Measurements from ENCODE around the gene CSTF2T.

Gene CSTF2T, protein sequence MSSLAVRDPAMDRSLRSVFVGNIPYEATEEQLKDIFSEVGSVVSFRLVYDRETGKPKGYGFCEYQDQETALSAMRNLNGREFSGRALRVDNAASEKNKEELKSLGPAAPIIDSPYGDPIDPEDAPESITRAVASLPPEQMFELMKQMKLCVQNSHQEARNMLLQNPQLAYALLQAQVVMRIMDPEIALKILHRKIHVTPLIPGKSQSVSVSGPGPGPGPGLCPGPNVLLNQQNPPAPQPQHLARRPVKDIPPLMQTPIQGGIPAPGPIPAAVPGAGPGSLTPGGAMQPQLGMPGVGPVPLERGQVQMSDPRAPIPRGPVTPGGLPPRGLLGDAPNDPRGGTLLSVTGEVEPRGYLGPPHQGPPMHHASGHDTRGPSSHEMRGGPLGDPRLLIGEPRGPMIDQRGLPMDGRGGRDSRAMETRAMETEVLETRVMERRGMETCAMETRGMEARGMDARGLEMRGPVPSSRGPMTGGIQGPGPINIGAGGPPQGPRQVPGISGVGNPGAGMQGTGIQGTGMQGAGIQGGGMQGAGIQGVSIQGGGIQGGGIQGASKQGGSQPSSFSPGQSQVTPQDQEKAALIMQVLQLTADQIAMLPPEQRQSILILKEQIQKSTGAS

DNA sequence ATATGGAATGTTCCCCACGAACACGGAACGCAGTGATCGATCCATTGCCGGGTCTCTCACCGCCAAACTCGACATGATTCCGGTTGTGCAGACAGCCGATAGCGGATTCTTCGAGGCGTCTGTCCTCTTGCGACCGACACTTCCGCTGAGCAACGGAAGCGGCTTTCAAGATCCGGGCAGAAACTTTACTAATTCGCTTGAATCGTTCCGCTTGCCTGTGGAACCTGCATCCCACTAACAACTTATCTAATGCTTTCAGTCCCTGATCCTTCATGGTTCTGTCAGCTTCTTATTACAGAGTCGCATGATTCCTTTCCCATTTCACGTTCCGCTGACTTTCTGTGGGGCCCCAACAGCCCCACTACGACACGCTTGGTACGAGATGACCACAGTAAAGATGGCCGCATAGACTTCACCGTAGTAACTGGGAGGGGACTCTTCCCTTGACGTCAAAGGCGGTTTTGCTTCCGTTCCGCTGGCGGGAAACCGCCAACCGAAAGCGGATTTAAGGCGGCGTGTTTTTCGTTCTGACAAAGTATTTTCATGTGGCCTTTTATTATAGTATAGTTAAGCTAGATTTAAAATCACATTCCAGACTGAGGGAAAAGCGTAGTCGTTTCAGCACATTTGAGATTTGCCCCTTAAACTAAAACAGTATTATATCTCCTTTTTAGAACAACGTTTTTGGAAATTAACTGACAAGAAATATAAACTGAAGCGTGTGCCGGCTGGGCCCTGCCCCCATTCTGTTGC is at the start of gene CSTF2T:
CSTF2T (minus strand) TSS at position 121 of the 753 bp plus-strand sequence; CDS start at position 75, 46 bp downstream.
- TF ChIP-seq, protein P1, sequence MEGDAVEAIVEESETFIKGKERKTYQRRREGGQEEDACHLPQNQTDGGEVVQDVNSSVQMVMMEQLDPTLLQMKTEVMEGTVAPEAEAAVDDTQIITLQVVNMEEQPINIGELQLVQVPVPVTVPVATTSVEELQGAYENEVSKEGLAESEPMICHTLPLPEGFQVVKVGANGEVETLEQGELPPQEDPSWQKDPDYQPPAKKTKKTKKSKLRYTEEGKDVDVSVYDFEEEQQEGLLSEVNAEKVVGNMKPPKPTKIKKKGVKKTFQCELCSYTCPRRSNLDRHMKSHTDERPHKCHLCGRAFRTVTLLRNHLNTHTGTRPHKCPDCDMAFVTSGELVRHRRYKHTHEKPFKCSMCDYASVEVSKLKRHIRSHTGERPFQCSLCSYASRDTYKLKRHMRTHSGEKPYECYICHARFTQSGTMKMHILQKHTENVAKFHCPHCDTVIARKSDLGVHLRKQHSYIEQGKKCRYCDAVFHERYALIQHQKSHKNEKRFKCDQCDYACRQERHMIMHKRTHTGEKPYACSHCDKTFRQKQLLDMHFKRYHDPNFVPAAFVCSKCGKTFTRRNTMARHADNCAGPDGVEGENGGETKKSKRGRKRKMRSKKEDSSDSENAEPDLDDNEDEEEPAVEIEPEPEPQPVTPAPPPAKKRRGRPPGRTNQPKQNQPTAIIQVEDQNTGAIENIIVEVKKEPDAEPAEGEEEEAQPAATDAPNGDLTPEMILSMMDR (IDR thresholded peaks at IDR 0.05; ENCODE audit: low read depth, low read length, missing control alignments) = no peak
- peak; percentile 90 for DNase-seq (ENCODE audit: extremely low read depth, low read depth)
- peak within 1 kb of the TSS; percentile 86 for H3K4me3 ChIP-seq (replicated peaks; ENCODE audit: low read depth, low read length)

DNA sequence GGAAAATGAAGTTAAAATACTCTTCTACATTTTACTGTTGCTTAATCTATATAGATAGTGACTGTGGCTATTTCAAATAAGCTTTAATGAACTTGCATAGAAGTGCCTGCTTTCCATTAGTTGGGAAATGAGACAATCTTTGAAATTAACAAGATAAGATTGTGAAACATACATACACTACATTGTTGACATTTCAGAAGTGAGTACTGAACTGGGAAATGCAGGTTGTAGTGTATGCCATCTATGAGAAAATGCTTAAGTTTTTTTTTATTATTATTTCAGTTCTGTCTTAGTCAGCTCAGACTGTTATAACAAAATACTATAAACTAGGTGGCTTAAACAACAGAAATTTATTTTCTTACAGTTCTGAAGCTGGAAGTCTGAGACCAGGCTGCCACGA is 49.6 kb upstream of the CSTF2T start:
- no peak overlapping the region for H3K4me3 ChIP-seq (replicated peaks; ENCODE audit: low read depth, low read length)
- TF ChIP-seq, protein P1 (IDR thresholded peaks at IDR 0.05; ENCODE audit: low read depth, low read length, missing control alignments) = no peak
- no peak for DNase-seq (ENCODE audit: extremely low read depth, low read depth)

DNA sequence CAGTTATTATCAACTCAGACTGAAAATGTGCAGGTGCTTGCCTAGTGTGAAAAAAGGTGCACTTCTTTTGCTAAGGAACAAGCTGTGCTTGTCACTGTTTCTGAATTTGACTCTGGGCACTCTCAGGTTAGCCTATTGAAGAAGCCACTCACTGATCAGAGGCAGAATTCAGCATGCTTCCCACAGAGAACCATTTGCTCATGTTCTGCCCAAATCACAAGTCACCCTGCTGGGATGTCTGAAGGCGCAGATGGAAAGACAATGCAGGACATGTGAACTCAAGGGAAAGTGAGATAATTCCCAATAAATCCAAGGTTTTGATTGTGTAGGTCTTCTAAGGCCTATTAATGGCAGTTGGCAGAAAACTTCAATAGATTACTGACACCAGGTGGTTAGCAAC is 47.8 kb upstream of the CSTF2T start:
- TF ChIP-seq, protein P1 (IDR thresholded peaks at IDR 0.05; ENCODE audit: low read depth, low read length, missing control alignments) = no peak
- DNase-seq (ENCODE audit: extremely low read depth, low read depth) = no peak
- H3K4me3 ChIP-seq (replicated peaks; ENCODE audit: low read depth, low read length) = no peak overlapping the region

DNA sequence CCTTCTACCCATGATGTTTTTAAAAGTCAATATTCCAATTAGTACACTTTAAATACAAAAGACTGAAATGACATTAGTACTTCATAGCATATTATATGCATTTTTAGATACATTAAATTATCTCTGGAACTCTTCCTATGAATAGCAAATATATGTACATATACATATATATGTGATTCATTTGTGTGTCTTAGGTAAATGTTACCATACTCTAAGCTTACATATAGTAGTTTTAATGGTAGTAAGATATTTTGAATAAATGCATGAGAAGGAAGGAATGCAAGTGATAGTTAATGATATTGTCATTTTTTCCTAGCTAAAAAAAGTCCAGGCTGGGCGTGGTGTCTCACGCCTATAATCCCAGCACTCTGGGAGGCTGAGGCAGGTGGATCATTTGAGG is 46.0 kb upstream of the CSTF2T start:
- TF ChIP-seq, protein P1 (IDR thresholded peaks at IDR 0.05; ENCODE audit: low read depth, low read length, missing control alignments) = no peak
- no peak for DNase-seq (ENCODE audit: extremely low read depth, low read depth)
- no peak overlapping the region for H3K4me3 ChIP-seq (replicated peaks; ENCODE audit: low read depth, low read length)

DNA sequence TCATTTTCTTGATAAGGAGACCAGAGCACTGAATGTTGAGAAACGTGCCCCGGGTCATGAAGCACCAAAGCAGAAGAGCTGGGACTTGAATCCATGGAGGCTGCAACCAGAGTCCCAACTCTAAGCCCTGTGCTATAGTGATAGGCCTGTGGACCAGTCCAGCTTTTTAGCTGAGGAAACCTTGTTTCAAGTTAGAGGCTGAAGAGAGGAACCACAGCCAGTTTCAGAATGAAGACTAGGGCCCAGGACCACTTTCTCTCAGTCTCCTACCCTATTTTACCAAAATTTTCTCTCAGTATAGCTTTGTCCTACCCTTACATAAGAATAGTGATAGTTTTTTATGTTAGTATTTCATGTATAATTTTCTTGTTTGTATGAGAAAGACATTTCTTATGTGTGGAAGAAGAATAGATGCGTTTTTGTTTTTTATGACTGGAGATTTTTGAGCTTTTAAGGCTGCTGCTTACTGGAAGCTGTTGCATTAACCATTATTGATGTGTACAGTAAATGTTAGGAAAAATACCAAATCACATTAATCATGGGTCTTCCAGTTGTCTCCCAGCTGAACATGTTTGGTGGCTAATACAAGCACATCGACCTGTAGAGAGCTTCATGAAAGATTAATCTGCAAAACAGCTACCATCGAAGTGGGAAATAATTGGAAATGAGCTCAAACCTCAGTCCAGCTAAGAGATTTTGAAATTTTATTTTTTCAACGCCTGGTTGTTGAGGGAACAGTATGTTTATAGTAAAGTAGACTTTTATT is 45.0 kb upstream of the CSTF2T start:
- DNase-seq (ENCODE audit: extremely low read depth, low read depth) = no peak
- TF ChIP-seq, protein P1 (IDR thresholded peaks at IDR 0.05; ENCODE audit: low read depth, low read length, missing control alignments) = no peak
- no peak overlapping the region for H3K4me3 ChIP-seq (replicated peaks; ENCODE audit: low read depth, low read length)

DNA sequence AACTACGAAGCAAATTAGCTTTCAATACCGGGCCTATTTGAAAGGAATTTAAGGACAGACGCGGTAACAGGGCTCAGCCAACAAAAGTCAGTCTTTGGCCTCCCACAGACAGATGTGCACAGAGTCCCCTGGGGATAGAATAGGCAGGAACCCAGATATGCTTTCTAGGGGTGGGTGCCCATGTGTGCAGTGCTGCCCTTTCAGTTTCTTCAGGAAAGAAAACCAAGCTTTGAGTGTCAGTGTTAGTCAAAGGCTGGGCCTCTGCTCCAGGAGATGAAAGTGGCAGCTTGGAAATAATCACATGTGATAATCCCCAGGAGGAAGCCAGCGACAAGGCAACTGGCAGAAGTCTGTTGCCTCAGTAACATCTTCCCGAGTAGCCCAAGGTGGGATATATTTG is 43.8 kb upstream of the CSTF2T start:
- H3K4me3 ChIP-seq (replicated peaks; ENCODE audit: low read depth, low read length) = no peak overlapping the region
- TF ChIP-seq, protein P1 (IDR thresholded peaks at IDR 0.05; ENCODE audit: low read depth, low read length, missing control alignments) = no peak
- DNase-seq (ENCODE audit: extremely low read depth, low read depth) = no peak
